HCT116 (cell line): ENCODE measurements around the gene LRRC70. TPM values are rescaled to one million over a fixed set of nuclear protein-coding genes. Genes with fewer than 3 reads are reported as not detected.

ENCODE experiments used
- ATAC-seq: fragments of 200-7000 bp; cut with Tn5 transposase; 2 replicates; pipeline ENCODE4 v1.9.1; 2020; ENCODE audit warnings: mild to moderate bottlenecking, moderate library complexity
- BruUV-seq: library from RNA; stranded (reverse); fragments of 400-500 nt; replicated peaks from 2 replicates; lab custom pipeline; 2021; lab: Mats Ljungman, UMichigan
- CTCF ChIA-PET: fragments of 300-600 bp; sonication (Branson Sonifier 250); formaldehyde crosslinking; loops from one replicate; lab custom pipeline; 2021; ENCODE audit warnings: antibody characterized with exemption; lab: Charles Lee
- POLR2A ChIA-PET: fragments of 300-600, 350-600 bp; sonication (Branson Sonifier 250); formaldehyde crosslinking; loops from one replicate; lab custom pipeline; 2021; ENCODE audit warnings: antibody characterized with exemption; lab: Charles Lee
- RAD21 ChIA-PET, 2 experiments: fragments of 300-600 bp; sonication (Branson Sonifier 250); formaldehyde crosslinking; loops; one replicate each; lab custom pipeline; 2023; ENCODE audit warnings: low total read pairs in 2 of 2; ENCODE audit not compliant: uncharacterized antibody in 2 of 2, unreplicated experiment in 2 of 2, low non-redundant PET in 1 of 2; lab: Charles Lee
- DNase-seq: peaks from one replicate; pipeline ENCODE4 v3.0.0-alpha.2; 2010; ENCODE audit warnings: low read depth, low spot score
- H2AFZ ChIP-seq: fragments of 200-600 bp; shearing (Covaris generic), sonication (generic); 2 replicates; pipeline ENCODE4 v1.6.1; 2017; ENCODE audit warnings: low read depth, mixed run types, mixed read lengths, antibody characterized with exemption, low read length; ENCODE audit not compliant: poor library complexity, severe bottlenecking
- H3K27ac ChIP-seq: 2 replicates; pipeline ENCODE4 v1.5.1; 2012; ENCODE audit warnings: low read depth, low read length
- H3K27me3 ChIP-seq: fragments of 200-600 bp; sonication (generic); 2 replicates; pipeline ENCODE4 v1.6.1; 2016; ENCODE audit warnings: mixed run types, low read length, mixed read lengths; ENCODE audit not compliant: insufficient read depth
- H3K36me3 ChIP-seq, 2 experiments: fragments of 200-500 bp in 1 of 2; fragments of 200-600 bp in 1 of 2; sonication (Bioruptor generic) in 1 of 2; sonication (generic) in 1 of 2; 2 replicates each; pipeline versions ENCODE4 v1.5.1 to v1.6.1; 2014 to 2016; ENCODE audit warnings: low read length in 2 of 2, inconsistent platforms in 1 of 2, mixed read lengths in 1 of 2, mixed run types in 1 of 2; ENCODE audit not compliant: insufficient read depth in 2 of 2, control insufficient read depth in 1 of 2
- H3K4me1 ChIP-seq, 2 experiments: fragments of 200-600 bp in 1 of 2; sonication (generic) in 1 of 2; 2 replicates each; pipeline versions ENCODE4 v1.5.1 to v1.6.1; 2012 to 2017; ENCODE audit warnings: low read length in 2 of 2, inconsistent platforms in 1 of 2, mild to moderate bottlenecking in 1 of 2, mixed read lengths in 1 of 2, mixed run types in 1 of 2, moderate library complexity in 1 of 2; ENCODE audit not compliant: insufficient read depth in 2 of 2, control insufficient read depth in 1 of 2
- H3K4me2 ChIP-seq: fragments of 200-600 bp; sonication (generic); 2 replicates; pipeline ENCODE4 v1.6.1; 2017; ENCODE audit warnings: mixed run types, low read length, mixed read lengths
- H3K4me3 ChIP-seq, 2 experiments: fragments of 200-600 bp in 1 of 2; sonication (generic) in 1 of 2; replicated peaks in 1 of 2; 2 replicates each; pipeline ENCODE4 v1.5.1; 2011 to 2016; ENCODE audit warnings: low read length in 2 of 2, control low read depth in 1 of 2, low read depth in 1 of 2, mild to moderate bottlenecking in 1 of 2, mixed read lengths in 1 of 2, mixed run types in 1 of 2
- H3K79me2 ChIP-seq: fragments of 200-600 bp; sonication (generic); 2 replicates; pipeline ENCODE4 v1.6.1; 2017; ENCODE audit warnings: mild to moderate bottlenecking, mixed run types, low read length, moderate library complexity, mixed read lengths; ENCODE audit not compliant: insufficient read depth
- H3K9ac ChIP-seq: fragments of 200-600 bp; sonication (generic); 2 replicates; pipeline ENCODE4 v1.6.1; 2016; ENCODE audit warnings: low read length, mixed read lengths
- H3K9me2 ChIP-seq: fragments of 200-600 bp; sonication (generic), shearing (Covaris generic); 2 replicates; pipeline ENCODE4 v1.6.1; 2017; ENCODE audit warnings: mixed run types, mild to moderate bottlenecking, moderate library complexity; ENCODE audit not compliant: insufficient read depth
- H3K9me3 ChIP-seq, 2 experiments: fragments of 200-500 bp in 1 of 2; fragments of 200-600 bp in 1 of 2; sonication (Bioruptor generic) in 1 of 2; sonication (generic) in 1 of 2; 2 replicates each; pipeline ENCODE4 v1.6.1; 2014 to 2017; ENCODE audit warnings: low read length in 2 of 2, mixed read lengths in 2 of 2, inconsistent platforms in 1 of 2, low read depth in 1 of 2, mild to moderate bottlenecking in 1 of 2, mixed run types in 1 of 2, moderate library complexity in 1 of 2; ENCODE audit not compliant: control insufficient read depth in 1 of 2, insufficient read depth in 1 of 2
- H4K20me1 ChIP-seq: fragments of 200-600 bp; sonication (generic), shearing (Covaris generic); 2 replicates; pipeline ENCODE4 v1.6.1; 2017; ENCODE audit warnings: mixed run types, mild to moderate bottlenecking, moderate library complexity; ENCODE audit not compliant: insufficient read depth
- CEBPB ChIP-seq: IDR thresholded peaks from 2 replicates; pipeline ENCODE4 v1.6.1; 2012; ENCODE audit warnings: low read depth
- CTCF ChIP-seq, 3 experiments: fragments of 200-600 bp in 1 of 3; sonication (generic) in 1 of 3; IDR thresholded peaks in 2 of 3; conservative IDR thresholded peaks in 1 of 3; 2 replicates each; pipeline ENCODE4 v1.5.1; 2012 to 2017; ENCODE audit warnings: low read depth in 2 of 3, low read length in 2 of 3, antibody characterized with exemption in 1 of 3, borderline replicate concordance in 1 of 3, control low read depth in 1 of 3, mild to moderate bottlenecking in 1 of 3, mixed read lengths in 1 of 3, mixed run types in 1 of 3, moderate library complexity in 1 of 3; ENCODE audit not compliant: insufficient read depth in 1 of 3
- EGR1 ChIP-seq: IDR thresholded peaks from 2 replicates; pipeline ENCODE4 v1.6.1; 2012; ENCODE audit warnings: low read depth
- EZH2phosphoT487 ChIP-seq: fragments of 200-600 bp; IDR thresholded peaks from 2 replicates; pipeline ENCODE4 v1.6.1; 2018; ENCODE audit warnings: antibody characterized with exemption, borderline replicate concordance
- JUND ChIP-seq: IDR thresholded peaks from 2 replicates; pipeline ENCODE4 v1.6.1; 2012
- MAX ChIP-seq: IDR thresholded peaks from 2 replicates; pipeline ENCODE4 v1.6.1; 2012
- POLR2A ChIP-seq: IDR thresholded peaks from 2 replicates; pipeline ENCODE4 v1.7.0; 2011; ENCODE audit warnings: borderline replicate concordance; ENCODE audit not compliant: insufficient read depth, insufficient read length; ENCODE audit errors: extremely low read depth
- SIN3A ChIP-seq: IDR thresholded peaks from 2 replicates; pipeline ENCODE4 v1.6.1; 2012; ENCODE audit warnings: low read depth
- SRF ChIP-seq: IDR thresholded peaks from 2 replicates; pipeline ENCODE4 v1.6.1; 2012; ENCODE audit warnings: low read depth
- ZBTB33 ChIP-seq: IDR thresholded peaks from 2 replicates; pipeline ENCODE4 v1.6.1; 2011; ENCODE audit warnings: mild to moderate bottlenecking, low read length, moderate library complexity; ENCODE audit not compliant: insufficient replicate concordance; ENCODE audit errors: extremely low read depth
- intact Hi-C: fragments of 100-400 bp; cut with micrococcal nuclease; formaldehyde crosslinking; loops from 2 replicates; pipeline ENCODE4 v1.10.0; 2022
- total RNA-seq: library from RNA; stranded (reverse); gene quantifications from one replicate; pipeline ENCODE4 v1.2.1, GENCODE V29; 2021; ENCODE audit not compliant: unreplicated experiment

LRRC70 gene
- total RNA-seq, 1 experiment from 2014 or later = 0.37 TPM

- no peak for DNase-seq
- no peak overlapping the region for H3K4me3 ChIP-seq
- H3K27me3 ChIP-seq = no peaks in the 10 kb centered on the region
- ChIA-PET RAD21 (no interaction called here), CTCF (no interaction called here), POLR2A (no interaction called here)
- no peaks in the 10 kb centered on the region for H3K79me2 ChIP-seq
- H3K27ac ChIP-seq = no peak overlapping the region
- BruUV-seq = no TSS peak
- TF ChIP-seq JUND (no peak), EGR1 (no peak), POLR2A (no peak), CEBPB (no peak), EZH2phosphoT487 (no peak), MAX (no peak), SIN3A (no peak), ZBTB33 (no peak), CTCF (IDR thresholded peaks at IDR 0.05 in 2 of 3, conservative IDR thresholded peaks at IDR 0.05 in 1 of 3; ENCODE audit: borderline replicate concordance in 1 of 3, insufficient read depth in 1 of 3, low read depth in 2 of 3, low read length in 2 of 3) (no peak), SRF (no peak)
- no peak overlapping the region for H3K9ac ChIP-seq
- H3K36me3 ChIP-seq = no peaks in the 10 kb centered on the region
- ATAC-seq = no peak
- H4K20me1 ChIP-seq = no peaks in the 10 kb centered on the region
- H3K9me3 ChIP-seq = no peaks in the 10 kb centered on the region
- H2AFZ ChIP-seq = no peak overlapping the region
- no peaks in the 10 kb centered on the region for H3K4me1 ChIP-seq
- no peaks in the 10 kb centered on the region for H3K9me2 ChIP-seq
- no peak overlapping the region for H3K4me2 ChIP-seq
- intact Hi-C loops = no loop called here
Measured at GRCh38 chr5:62576570-62577170, 1.9 kb upstream of the LRRC70 start.
